Activated CD8-positive, alpha-beta T cell treated with anti-CD3 and anti-CD28 coated beads, Interleukin-2, amount 10 ng/mL, durations not matched to agents 7 days and 5 days (primary cell): ENCODE results near the gene PLEKHA1. TPM values are rescaled to one million over a fixed set of nuclear protein-coding genes. Genes with fewer than 3 reads are reported as not detected.

Source experiments
- ATAC-seq: fragments of 150-1000 bp; cut with Tn5 transposase; one replicate; pipeline ENCODE4 v1.10.0; 2021; ENCODE audit warnings: moderate library complexity
- CTCF ChIA-PET: fragments of 350-600 bp; sonication (Branson Sonifier 250); formaldehyde crosslinking; loops from one replicate; lab custom pipeline; 2021; ENCODE audit warnings: antibody characterized with exemption; lab: Charles Lee
- POLR2A ChIA-PET: fragments of 350-600 bp; sonication (Branson Sonifier 250); formaldehyde crosslinking; loops from one replicate; lab custom pipeline; 2021; ENCODE audit warnings: antibody characterized with exemption; lab: Charles Lee
- DNase-seq: peaks from one replicate; pipeline ENCODE4 v3.0.0-alpha.2; 2020
- H3K27ac Mint-ChIP-seq: one replicate; pipeline ENCODE4 v1.8.0; 2021; ENCODE audit warnings: mild to moderate bottlenecking, mixed read lengths
- H3K27me3 Mint-ChIP-seq: one replicate; pipeline ENCODE4 v1.8.0; 2021; ENCODE audit warnings: low read depth, mixed read lengths
- H3K36me3 Mint-ChIP-seq: one replicate; pipeline ENCODE4 v1.8.0; 2021; ENCODE audit warnings: low read depth, mixed read lengths
- H3K4me1 Mint-ChIP-seq: one replicate; pipeline ENCODE4 v1.8.0; 2021; ENCODE audit warnings: low read depth, mixed read lengths
- H3K4me3 Mint-ChIP-seq: one replicate; pipeline ENCODE4 v1.8.0; 2021; ENCODE audit warnings: mild to moderate bottlenecking, mixed read lengths
- H3K9me3 Mint-ChIP-seq: one replicate; pipeline ENCODE4 v1.8.0; 2022; ENCODE audit warnings: mixed read lengths; ENCODE audit not compliant: insufficient read depth
- total RNA-seq, 2 experiments: library from RNA; stranded (reverse); gene quantifications; one replicate each; pipeline ENCODE4 v1.2.3, GENCODE V29; 2021

PLEKHA1 gene
- total RNA-seq, 2 experiments from 2014 or later = 9.6 to 11.7 TPM

GRCh38 chr10:122363722-122364463 lies 10.6 kb upstream of the PLEKHA1 start:
- ATAC-seq = no peak
- Mint-ChIP-seq H3K36me3 (no peaks in the 10 kb centered on the region), H3K9me3 (no peaks in the 10 kb centered on the region), H3K27ac (no peak overlapping the region), H3K4me3 (no peak overlapping the region), H3K4me1 (peaks cover 4% of the 10 kb centered on the region), H3K27me3 (peaks cover 12% of the 10 kb centered on the region)
- ChIA-PET POLR2A (interaction anchor here (1.2 kb wide), 1 partner anchor 11 kb away, joined by 3 read pairs; no protein-coding TSS in a partner anchor), CTCF (no interaction called here)
- DNase-seq = no peak

- Mint-ChIP-seq H3K4me1 (peaks cover 4% of the 10 kb centered on the region), H3K27ac (no peak overlapping the region), H3K36me3 (no peaks in the 10 kb centered on the region), H3K9me3 (no peaks in the 10 kb centered on the region), H3K27me3 (peaks cover 34% of the 10 kb centered on the region), H3K4me3 (no peak overlapping the region)
- ChIA-PET POLR2A (interaction anchor here (0.6 kb wide), 1 partner anchor 131 kb away, joined by 3 read pairs; no protein-coding TSS in a partner anchor), CTCF (interaction anchor here (1.0 to 1.7 kb wide), 2 partner anchors 66 to 70 kb away, joined by 3 to 8 read pairs; no protein-coding TSS in a partner anchor)
- ATAC-seq = no peak
- no peak for DNase-seq
These were observed 5.8 kb upstream of the PLEKHA1 start for GRCh38 chr10:122368502-122369254.

- no peak for ATAC-seq
- Mint-ChIP-seq H3K27ac (no peak overlapping the region), H3K4me1 (peaks cover 21% of the 10 kb centered on the region), H3K27me3 (peaks cover 28% of the 10 kb centered on the region), H3K36me3 (peaks cover 4% of the 10 kb centered on the region), H3K9me3 (no peaks in the 10 kb centered on the region), H3K4me3 (peak overlapping the region; percentile 83)
- CTCF ChIA-PET = interaction anchor here (0.7 to 4.1 kb wide), 4 partner anchors 18 to 74 kb away, joined by 3 to 26 read pairs (median 4); no protein-coding TSS in a partner anchor
- POLR2A ChIA-PET = no interaction called here
- DNase-seq = no peak
These were observed 1.4 kb upstream of the PLEKHA1 start for GRCh38 chr10:122373108-122373507.

- Mint-ChIP-seq H3K27me3 (peaks cover 22% of the 10 kb centered on the region), H3K4me1 (peaks cover 21% of the 10 kb centered on the region), H3K9me3 (no peaks in the 10 kb centered on the region), H3K36me3 (peaks cover 4% of the 10 kb centered on the region), H3K27ac (peak overlapping the region; percentile 76), H3K4me3 (peak overlapping the region; percentile 83)
- CTCF ChIA-PET = interaction anchor here (0.8 to 4.1 kb wide), 8 partner anchors 13 to 75 kb away, joined by 3 to 26 read pairs (median 4); no protein-coding TSS in a partner anchor
- ATAC-seq (no peak), DNase-seq (no peak)
- POLR2A ChIA-PET = no interaction called here
These were observed 787 bp upstream of the PLEKHA1 start for GRCh38 chr10:122373721-122374120.

- Mint-ChIP-seq H3K9me3 (no peaks in the 10 kb centered on the region), H3K27me3 (peaks cover 19% of the 10 kb centered on the region), H3K4me1 (peaks cover 30% of the 10 kb centered on the region), H3K4me3 (peak overlapping the region; percentile 91), H3K27ac (peak overlapping the region; percentile 89), H3K36me3 (peaks cover 15% of the 10 kb centered on the region)
- ATAC-seq (peak; percentile 56), DNase-seq (peak; percentile 63)
- ChIA-PET POLR2A (interaction anchor here (0.8 kb wide), 1 partner anchor 11 kb away, joined by 3 read pairs; no protein-coding TSS in a partner anchor), CTCF (interaction anchor here (1.0 to 4.1 kb wide), 6 partner anchors 12 to 60 kb away, joined by 3 to 26 read pairs (median 4); no protein-coding TSS in a partner anchor)
These were observed 561 bp downstream of the PLEKHA1 start for GRCh38 chr10:122374859-122375678.

- ChIA-PET CTCF (interaction anchor here (1.2 to 4.1 kb wide), 2 partner anchors 14 to 59 kb away, joined by 3 to 26 read pairs; no protein-coding TSS in a partner anchor), POLR2A (interaction anchor here (0.8 kb wide), 1 partner anchor 11 kb away, joined by 3 read pairs; no protein-coding TSS in a partner anchor)
- H3K36me3 Mint-ChIP-seq = peaks cover 20% of the 10 kb centered on the region
- DNase-seq (no peak), ATAC-seq (no peak)
- peak overlapping the region; percentile 91 for H3K4me3 Mint-ChIP-seq
- H3K27ac Mint-ChIP-seq = peak overlapping the region; percentile 89
- peaks cover 30% of the 10 kb centered on the region for H3K4me1 Mint-ChIP-seq
- no peaks in the 10 kb centered on the region for H3K9me3 Mint-ChIP-seq
- peaks cover 13% of the 10 kb centered on the region for H3K27me3 Mint-ChIP-seq
These were observed 1.2 kb downstream of the PLEKHA1 start for GRCh38 chr10:122375679-122376160.

- ATAC-seq (no peak), DNase-seq (no peak)
- CTCF ChIA-PET = no interaction called here
- peaks cover 21% of the 10 kb centered on the region for H3K36me3 Mint-ChIP-seq
- no peak overlapping the region for H3K4me3 Mint-ChIP-seq
- peaks cover 30% of the 10 kb centered on the region for H3K4me1 Mint-ChIP-seq
- POLR2A ChIA-PET = no interaction called here
- H3K27me3 Mint-ChIP-seq = peaks cover 12% of the 10 kb centered on the region
- no peaks in the 10 kb centered on the region for H3K9me3 Mint-ChIP-seq
- H3K27ac Mint-ChIP-seq = no peak overlapping the region
These were observed 2.0 kb downstream of the PLEKHA1 start for GRCh38 chr10:122376364-122376961.

GRCh38 chr10:122379041-122379440 lies 4.5 kb downstream of the PLEKHA1 start:
- CTCF ChIA-PET = interaction anchor here (1.4 kb wide), 1 partner anchor 40 kb away, joined by 4 read pairs; no protein-coding TSS in a partner anchor
- Mint-ChIP-seq H3K4me1 (peaks cover 26% of the 10 kb centered on the region), H3K9me3 (no peaks in the 10 kb centered on the region), H3K4me3 (no peak overlapping the region), H3K27ac (no peak overlapping the region), H3K36me3 (peaks cover 21% of the 10 kb centered on the region), H3K27me3 (no peaks in the 10 kb centered on the region)
- POLR2A ChIA-PET = interaction anchor here (0.5 kb wide), 1 partner anchor 34 kb away, joined by 3 read pairs; no protein-coding TSS in a partner anchor
- ATAC-seq (no peak), DNase-seq (no peak)

GRCh38 chr10:122379537-122379936 lies 5.0 kb downstream of the PLEKHA1 start:
- POLR2A ChIA-PET = no interaction called here
- CTCF ChIA-PET = interaction anchor here (1.4 kb wide), 1 partner anchor 39 kb away, joined by 4 read pairs; no protein-coding TSS in a partner anchor
- Mint-ChIP-seq H3K27ac (no peak overlapping the region), H3K9me3 (no peaks in the 10 kb centered on the region), H3K4me3 (no peak overlapping the region), H3K36me3 (peaks cover 21% of the 10 kb centered on the region), H3K27me3 (no peaks in the 10 kb centered on the region), H3K4me1 (peaks cover 24% of the 10 kb centered on the region)
- ATAC-seq = no peak
- no peak for DNase-seq

- no peak for DNase-seq
- H3K27ac Mint-ChIP-seq = no peak overlapping the region
- no peaks in the 10 kb centered on the region for H3K27me3 Mint-ChIP-seq
- H3K4me3 Mint-ChIP-seq = no peak overlapping the region
- POLR2A ChIA-PET = no interaction called here
- H3K9me3 Mint-ChIP-seq = no peaks in the 10 kb centered on the region
- H3K36me3 Mint-ChIP-seq = peaks cover 20% of the 10 kb centered on the region
- no peak for ATAC-seq
- peaks cover 21% of the 10 kb centered on the region for H3K4me1 Mint-ChIP-seq
- CTCF ChIA-PET = interaction anchor here (1.6 kb wide), 1 partner anchor 9 kb away, joined by 4 read pairs; no protein-coding TSS in a partner anchor
These were observed 6.2 kb downstream of the PLEKHA1 start for GRCh38 chr10:122380703-122381102.
